ENCODE measurements around the gene WNK2.
"Not testable (repeated sequence)": the region's sequence is repeated elsewhere in the genome, so short reads cannot be mapped to it uniquely, and the experiment has no call there.

DNA sequence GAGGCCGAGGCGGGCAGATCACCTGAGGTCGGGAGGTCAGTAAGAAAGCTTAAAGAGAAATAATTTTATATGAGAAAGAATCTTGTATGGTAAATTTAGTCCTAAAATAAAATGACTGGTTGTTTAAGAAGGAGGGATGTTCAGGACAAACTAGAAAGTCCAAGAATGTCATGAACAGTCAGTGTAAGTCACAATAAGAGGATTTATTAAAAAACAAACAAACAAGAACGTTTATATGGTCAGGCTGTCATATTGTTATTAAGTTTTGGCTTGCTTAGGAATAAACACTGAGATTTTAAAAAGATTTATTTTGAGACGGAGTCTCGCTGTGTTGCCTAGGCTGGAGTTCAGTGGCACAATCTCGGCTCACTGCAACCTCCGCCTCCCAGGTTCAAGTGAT lies 176.0 kb downstream of the WNK2 start:
- not testable (repeated sequence) for TF ChIP-seq CTCF (IDR thresholded peaks at IDR 0.05; ENCODE audit: insufficient read depth, low read length); POLR2AphosphoS5 (IDR thresholded peaks at IDR 0.05; ENCODE audit: low read depth); GABPA (IDR thresholded peaks at IDR 0.05; ENCODE audit: low read depth)

Measured in HL-60 (cell line).